Raji (cell line): ENCODE data around the gene TMEM41B.

Experiments
- POLR2A ChIP-seq: IDR thresholded peaks from 2 replicates; pipeline ENCODE4 v1.6.1; 2011; ENCODE audit warnings: low read depth, low read length, control low read depth; ENCODE audit not compliant: insufficient read depth

TMEM41B gene

DNA sequence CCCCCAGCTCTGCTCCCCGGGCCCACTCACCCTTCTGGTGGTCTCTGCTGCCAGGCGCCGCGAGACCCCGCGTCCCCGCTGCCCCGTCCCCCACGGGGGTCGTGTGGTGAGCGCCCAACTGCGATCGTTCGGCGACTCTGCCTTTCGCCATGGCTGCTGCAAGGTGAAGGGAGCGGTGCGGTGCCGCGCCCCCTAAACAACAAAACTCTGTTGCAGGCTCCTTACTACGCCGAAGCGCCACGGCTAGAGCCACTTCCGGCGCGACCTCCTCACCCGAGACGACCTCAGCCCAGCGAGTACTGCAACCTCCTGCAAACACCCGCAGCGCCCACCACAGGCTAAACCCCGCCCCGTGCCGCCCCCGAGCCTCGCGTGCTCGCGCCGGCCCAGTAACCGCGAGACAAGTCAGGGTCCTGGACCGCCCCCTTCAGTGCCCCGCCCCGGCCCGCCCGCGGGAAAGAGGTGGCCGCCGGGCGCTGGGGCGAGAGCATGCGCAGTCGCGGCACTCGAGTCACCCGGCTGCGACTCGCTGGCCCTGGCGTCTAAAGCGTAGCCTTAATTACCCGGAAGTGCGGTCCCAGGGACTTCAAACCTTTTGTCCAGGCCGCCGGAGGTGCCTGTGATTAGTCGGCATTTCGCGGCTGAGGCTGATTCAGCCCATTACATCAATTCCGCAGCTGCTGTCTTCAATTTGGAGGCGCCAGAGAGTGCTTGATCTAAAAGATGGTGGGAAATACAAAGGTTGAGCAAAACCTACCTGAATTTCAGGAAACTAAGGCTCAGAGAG lies at the start of gene TMEM41B:
TSS of gene TMEM41B (minus strand) at position 303 of the 787 bp plus-strand sequence. CDS start at position 151, 152 bp downstream.
- TF ChIP-seq POLR2A, result peak; percentile 83

DNA sequence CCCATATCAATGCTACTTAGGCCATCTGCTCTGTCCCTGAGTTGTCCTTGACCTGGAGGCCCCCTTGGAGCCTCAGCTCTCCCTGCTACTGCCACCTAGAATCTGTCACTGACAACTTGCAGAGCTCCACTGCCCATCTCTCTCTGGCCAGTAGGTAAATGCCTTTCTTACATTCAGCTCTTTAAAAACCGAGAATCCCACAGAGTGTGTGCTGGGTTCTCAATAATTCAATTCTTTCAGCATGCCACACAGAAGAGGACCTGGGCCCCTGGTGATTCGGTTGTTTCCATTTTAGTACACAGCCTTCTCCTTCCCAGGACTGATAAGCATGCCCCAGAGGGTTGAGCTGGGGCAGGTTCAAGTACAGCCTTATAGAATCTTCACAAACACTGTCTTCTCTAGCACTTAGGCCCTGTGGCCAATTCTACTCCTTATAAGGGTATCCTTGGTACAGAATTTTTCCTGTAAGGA lies 48.0 kb upstream of the TMEM41B start:
- TF ChIP-seq POLR2A, result no peak

- no peak for TF ChIP-seq POLR2A
Observed at GRCh38 chr11:9357041-9357440, 42.6 kb upstream of the TMEM41B start.

GRCh38 chr11:9351321-9351881 lies 37.0 kb upstream of the TMEM41B start:
- TF ChIP-seq POLR2A, result no peak

DNA sequence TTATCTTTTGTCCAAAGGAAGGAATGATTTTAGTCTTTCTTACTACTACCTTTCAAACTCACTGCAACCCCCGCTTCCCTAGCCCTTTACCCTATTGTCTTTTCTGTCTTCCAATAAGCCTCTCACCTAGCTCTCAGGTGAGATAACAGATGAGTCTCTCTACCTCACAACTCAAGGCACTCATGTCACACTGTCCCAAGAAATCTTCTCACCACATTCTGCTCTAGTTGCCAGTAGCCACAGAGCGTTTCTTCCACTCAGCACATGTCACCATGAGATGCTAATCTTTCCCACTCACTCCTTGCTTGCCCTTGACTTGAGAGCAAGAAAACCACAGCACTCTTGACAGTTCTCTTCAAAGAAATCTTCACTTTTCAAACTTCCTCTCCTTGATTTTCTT lies 32.7 kb upstream of the TMEM41B start:
- no peak for TF ChIP-seq POLR2A

DNA sequence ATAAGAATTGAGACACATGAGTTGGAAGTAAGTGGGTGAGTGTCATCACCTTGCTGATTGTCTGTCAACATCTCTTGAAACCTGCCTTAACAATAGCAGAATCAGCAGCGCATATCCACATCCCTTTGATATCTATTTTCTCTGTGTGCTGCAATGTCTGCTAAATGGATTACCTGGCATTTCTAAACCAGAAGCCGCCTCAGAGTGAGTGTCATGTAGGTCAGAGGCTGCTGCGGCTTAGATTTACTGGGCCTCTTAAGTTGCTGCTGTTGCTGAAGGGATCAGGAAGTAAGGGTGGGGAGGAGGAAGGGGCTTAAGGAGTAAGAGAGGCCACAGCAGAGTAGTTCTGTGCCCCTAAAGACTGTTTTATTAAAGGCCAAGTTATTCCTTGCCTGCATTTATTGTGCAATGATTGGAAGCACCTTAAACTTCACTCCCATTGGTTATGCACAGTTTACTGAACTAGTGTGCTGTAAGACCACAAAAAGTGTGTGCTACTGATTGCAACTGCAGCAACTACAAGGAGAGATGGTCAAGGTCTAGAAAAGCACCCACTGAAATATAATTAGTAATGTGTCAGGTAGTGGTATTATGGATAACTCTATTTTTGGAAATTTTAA lies 29.8 kb upstream of the TMEM41B start:
- TF ChIP-seq POLR2A, result no peak

GRCh38 chr11:9341638-9342178 lies 27.3 kb upstream of the TMEM41B start:
- no peak for TF ChIP-seq POLR2A

DNA sequence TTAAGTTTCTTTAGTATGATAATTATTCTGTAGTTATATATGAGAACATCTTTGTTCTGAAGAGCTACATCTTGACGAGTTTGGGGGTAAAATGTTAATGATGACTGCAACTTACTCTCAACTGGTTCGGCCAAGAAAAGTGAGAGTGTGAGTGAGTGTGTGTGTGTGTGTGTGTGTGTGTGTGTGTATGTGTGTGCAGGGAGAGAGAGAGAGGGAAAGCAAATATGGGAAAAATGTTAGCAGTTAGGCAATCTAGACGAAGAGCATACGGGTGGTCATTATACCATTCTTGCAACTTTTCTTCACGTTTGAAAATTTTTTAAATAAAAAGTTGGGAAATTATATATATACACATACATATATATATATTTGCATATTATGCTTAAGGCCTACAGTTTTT lies 18.3 kb upstream of the TMEM41B start:
- TF ChIP-seq POLR2A, result no peak

DNA sequence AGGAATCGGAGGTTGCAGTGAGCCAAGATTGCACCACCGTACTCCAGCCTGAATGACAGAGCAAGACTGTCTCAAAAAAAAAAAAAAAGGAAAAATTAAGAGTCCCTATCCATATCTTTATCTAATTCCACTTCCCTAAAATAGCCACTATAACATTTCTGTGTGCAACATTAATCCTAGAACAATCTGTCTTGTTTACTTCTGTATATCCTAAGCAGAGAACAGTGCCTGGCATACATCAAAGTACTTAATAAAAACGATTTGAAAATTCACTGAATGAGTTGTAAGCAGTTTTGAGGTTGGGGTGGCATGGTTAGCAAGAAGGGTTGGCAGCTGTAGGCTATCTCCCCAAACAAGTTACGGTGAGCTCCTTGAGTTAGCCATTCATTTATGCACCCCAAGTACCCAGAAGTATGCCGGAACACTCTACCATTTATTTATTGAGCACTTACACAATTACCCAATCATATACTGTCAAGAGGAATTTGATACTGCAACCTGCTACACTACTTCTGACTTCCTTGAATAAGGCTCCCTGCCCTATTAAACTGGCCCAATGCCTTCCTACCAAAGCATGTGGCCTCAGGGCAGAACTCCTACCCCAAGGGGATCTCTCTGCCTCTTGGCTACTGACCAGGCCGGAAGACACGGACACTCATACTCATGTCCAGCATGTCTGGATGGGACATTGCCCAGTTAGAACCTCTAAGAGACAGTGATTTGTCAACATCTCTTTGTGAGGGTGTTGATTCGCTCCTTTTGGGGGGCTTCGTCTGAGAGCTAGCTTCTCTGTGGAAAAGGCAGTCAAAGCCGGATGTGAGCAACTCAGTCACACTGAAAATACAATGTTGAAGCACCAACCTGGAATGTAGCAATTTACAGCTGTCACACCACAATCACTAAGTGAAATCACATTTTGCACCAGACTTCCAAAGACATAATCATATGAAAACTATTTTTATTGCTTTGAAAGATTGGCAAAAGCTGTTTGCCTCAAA lies 16.3 kb upstream of the TMEM41B start:
- TF ChIP-seq POLR2A, result no peak

- no peak for TF ChIP-seq POLR2A
Observed at GRCh38 chr11:9320047-9320446, 5.7 kb upstream of the TMEM41B start.

DNA sequence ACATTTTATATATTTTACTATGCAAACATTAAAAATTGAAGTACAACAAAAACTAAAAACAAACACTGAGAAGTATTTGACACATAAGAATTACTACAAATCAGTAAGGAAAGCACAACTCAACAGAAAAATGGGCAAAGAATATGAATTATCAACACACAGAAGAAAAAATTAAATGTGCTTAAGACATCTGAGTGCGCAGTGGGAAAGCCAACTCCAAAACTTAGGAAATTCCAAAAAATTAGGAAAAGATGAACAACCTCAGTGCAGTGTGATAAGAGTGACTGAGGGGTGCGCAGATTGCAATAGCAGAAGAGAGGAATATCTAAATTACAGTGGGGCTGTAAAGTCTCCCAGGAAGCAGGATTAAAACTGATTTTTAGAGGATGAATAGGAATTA lies 1.9 kb upstream of the TMEM41B start:
- TF ChIP-seq POLR2A, result no peak

DNA sequence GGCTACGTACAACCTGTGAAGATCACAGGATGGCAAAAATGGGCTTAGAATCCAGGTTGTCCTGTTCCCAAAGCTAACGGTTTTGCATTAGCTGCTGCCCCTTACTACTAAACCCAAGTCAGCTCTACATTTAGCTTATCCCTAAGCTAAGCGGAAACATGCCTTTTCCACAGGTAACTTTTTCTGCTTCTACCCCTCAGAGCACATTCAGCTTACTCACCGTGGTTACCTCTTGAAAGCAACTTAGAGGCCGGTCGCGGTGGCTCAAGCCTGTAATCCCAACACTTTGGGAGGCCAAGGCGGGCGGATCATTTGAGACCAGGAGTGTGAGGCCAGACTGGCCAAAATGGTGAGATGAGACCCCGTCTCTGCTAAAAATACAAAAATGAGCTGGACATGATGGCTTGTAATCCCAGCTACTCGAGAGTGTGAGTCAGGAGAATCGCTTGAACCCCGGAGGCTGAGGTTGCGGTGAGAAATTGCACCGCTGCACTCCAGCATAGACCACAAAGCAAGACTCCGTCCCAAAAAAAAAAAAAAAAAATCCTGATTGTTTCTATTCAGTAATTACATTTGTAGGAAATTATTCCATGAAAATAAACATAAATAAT lies 790 bp upstream of the TMEM41B start:
- TF ChIP-seq POLR2A, result no peak

GRCh38 chr11:9313648-9314290 lies 624 bp downstream of the TMEM41B start:
- no peak for TF ChIP-seq POLR2A
